Upper lobe of right lung (tissue), 1 donor: ENCODE measurements around the gene OR9Q1. TPM values are rescaled to one million over a fixed set of nuclear protein-coding genes. Genes with fewer than 3 reads are reported as not detected.

Experiments used
- ATAC-seq: fragments of 200-7000 bp; cut with Tn5 transposase; one replicate; pipeline ENCODE4 v1.9.1; 2020; ENCODE audit warnings: mild to moderate bottlenecking, moderate library complexity
- DNase-seq: peaks from one replicate; pipeline ENCODE4 v3.0.0-alpha.2; 2020
- H3K27ac ChIP-seq: fragments of 200-600 bp; one replicate; pipeline ENCODE4 v1.8.0; 2022
- H3K27me3 ChIP-seq: fragments of 200-600 bp; one replicate; pipeline ENCODE4 v1.8.0; 2022; ENCODE audit warnings: mild to moderate bottlenecking
- H3K36me3 ChIP-seq: fragments of 200-600 bp; one replicate; pipeline ENCODE4 v1.8.0; 2022
- H3K4me1 ChIP-seq: fragments of 200-600 bp; one replicate; pipeline ENCODE4 v1.8.0; 2022
- H3K4me3 ChIP-seq: fragments of 200-600 bp; one replicate; pipeline ENCODE4 v1.8.0; 2022; ENCODE audit warnings: mild to moderate bottlenecking
- H3K9me3 ChIP-seq: fragments of 200-600 bp; one replicate; pipeline ENCODE4 v1.8.0; 2022
- CTCF ChIP-seq: fragments of 200-600 bp; IDR thresholded peaks from one replicate; pipeline ENCODE4 v1.8.0; 2022; ENCODE audit warnings: antibody characterized with exemption
- intact Hi-C: fragments of 100-400 bp; cut with DNase I; formaldehyde crosslinking; loops from one replicate; pipeline ENCODE4 v1.11.0; 2022
- total RNA-seq: library from RNA; stranded (reverse); fragmentation: NEBNext Ultra II Directional; extraction: Animal tissue kit (Norgen Biotek cat#: 25700); gene quantifications from one replicate; pipeline ENCODE4 v1.2.1, GENCODE V29; 2021
- donor health status: DM: no; HTN: yes; CAD: no; lungs with severe emphysema.

Gene OR9Q1
- total RNA-seq, 1 donor from 2014 or later = not detected

- no peak overlapping the region for H3K4me3 ChIP-seq
- H3K4me1 ChIP-seq = no peaks in the 10 kb centered on the region
- intact Hi-C loops = no loop called here
Observed at GRCh38 chr11:58177409-58178054, 153.9 kb downstream of the OR9Q1 start.

GRCh38 chr11:58178444-58178843, 154.8 kb downstream of the OR9Q1 start:
- Histone ChIP-seq H3K4me3 (no peak overlapping the region), H3K27ac (no peak overlapping the region), H3K9me3 (no peaks in the 10 kb centered on the region), H3K4me1 (no peaks in the 10 kb centered on the region), H3K36me3 (no peaks in the 10 kb centered on the region), H3K27me3 (peaks cover 6% of the 10 kb centered on the region)
- intact Hi-C loops = no loop called here
- DNase-seq (no peak), ATAC-seq (no peak)
- no peak for TF ChIP-seq CTCF

More at GRCh38 chr11:58177409-58178054, 153.9 kb downstream of the OR9Q1 start:
- no peak overlapping the region for H3K27ac ChIP-seq
- peaks cover 6% of the 10 kb centered on the region for H3K27me3 ChIP-seq
- ATAC-seq = no peak
- no peak for TF ChIP-seq CTCF
- DNase-seq = no peak
- no peaks in the 10 kb centered on the region for H3K9me3 ChIP-seq
- H3K36me3 ChIP-seq = no peaks in the 10 kb centered on the region

- Histone ChIP-seq H3K36me3 (no peaks in the 10 kb centered on the region), H3K4me3 (no peak overlapping the region), H3K4me1 (no peaks in the 10 kb centered on the region), H3K27me3 (peaks cover 6% of the 10 kb centered on the region), H3K27ac (no peak overlapping the region), H3K9me3 (no peaks in the 10 kb centered on the region)
- DNase-seq (no peak), ATAC-seq (no peak)
- intact Hi-C loops = no loop called here
- no peak for TF ChIP-seq CTCF
Observed at GRCh38 chr11:58179648-58180047, 156.0 kb downstream of the OR9Q1 start.

- Histone ChIP-seq H3K36me3 (no peaks in the 10 kb centered on the region), H3K4me3 (no peak overlapping the region), H3K27ac (no peak overlapping the region), H3K4me1 (no peaks in the 10 kb centered on the region), H3K9me3 (no peaks in the 10 kb centered on the region), H3K27me3 (no peaks in the 10 kb centered on the region)
- ATAC-seq (no peak), DNase-seq (no peak)
- no peak for TF ChIP-seq CTCF
- intact Hi-C loops = no loop called here
Observed at GRCh38 chr11:58186938-58187337, 163.3 kb downstream of the OR9Q1 start.

GRCh38 chr11:58188770-58189169, 165.1 kb downstream of the OR9Q1 start, which contains the start of gene OR9Q2:
Gene OR9Q2, plus strand, starts transcription at chr11:58189070. Its CDS starts 1,421 bp downstream, at chr11:58190491.
- ATAC-seq (no peak), DNase-seq (no peak)
- H3K27ac ChIP-seq = no peak within 1 kb of the TSS
- TF ChIP-seq CTCF = no peak
- H3K27me3 ChIP-seq = no peaks in the 10 kb centered on the region
- no peaks in the 10 kb centered on the region for H3K36me3 ChIP-seq
- H3K4me3 ChIP-seq = no peak within 1 kb of the TSS
- no peaks in the 10 kb centered on the region for H3K9me3 ChIP-seq
- no peaks in the 10 kb centered on the region for H3K4me1 ChIP-seq
- intact Hi-C loops = no loop called here

- TF ChIP-seq CTCF = no peak
- H3K4me1 ChIP-seq = no peaks in the 10 kb centered on the region
- no peaks in the 10 kb centered on the region for H3K36me3 ChIP-seq
- H3K27me3 ChIP-seq = no peaks in the 10 kb centered on the region
- H3K9me3 ChIP-seq = no peaks in the 10 kb centered on the region
- no peak overlapping the region for H3K27ac ChIP-seq
- no peak overlapping the region for H3K4me3 ChIP-seq
- DNase-seq (no peak), ATAC-seq (no peak)
- intact Hi-C loops = no loop called here
Observed at GRCh38 chr11:58192229-58192628, 168.5 kb downstream of the OR9Q1 start.
